ENCODE results near the gene APOBEC3B.
"Not testable (repeated sequence)": the region's sequence is repeated elsewhere in the genome, so short reads cannot be mapped to it uniquely, and the experiment has no call there.

The APOBEC3B gene

DNA sequence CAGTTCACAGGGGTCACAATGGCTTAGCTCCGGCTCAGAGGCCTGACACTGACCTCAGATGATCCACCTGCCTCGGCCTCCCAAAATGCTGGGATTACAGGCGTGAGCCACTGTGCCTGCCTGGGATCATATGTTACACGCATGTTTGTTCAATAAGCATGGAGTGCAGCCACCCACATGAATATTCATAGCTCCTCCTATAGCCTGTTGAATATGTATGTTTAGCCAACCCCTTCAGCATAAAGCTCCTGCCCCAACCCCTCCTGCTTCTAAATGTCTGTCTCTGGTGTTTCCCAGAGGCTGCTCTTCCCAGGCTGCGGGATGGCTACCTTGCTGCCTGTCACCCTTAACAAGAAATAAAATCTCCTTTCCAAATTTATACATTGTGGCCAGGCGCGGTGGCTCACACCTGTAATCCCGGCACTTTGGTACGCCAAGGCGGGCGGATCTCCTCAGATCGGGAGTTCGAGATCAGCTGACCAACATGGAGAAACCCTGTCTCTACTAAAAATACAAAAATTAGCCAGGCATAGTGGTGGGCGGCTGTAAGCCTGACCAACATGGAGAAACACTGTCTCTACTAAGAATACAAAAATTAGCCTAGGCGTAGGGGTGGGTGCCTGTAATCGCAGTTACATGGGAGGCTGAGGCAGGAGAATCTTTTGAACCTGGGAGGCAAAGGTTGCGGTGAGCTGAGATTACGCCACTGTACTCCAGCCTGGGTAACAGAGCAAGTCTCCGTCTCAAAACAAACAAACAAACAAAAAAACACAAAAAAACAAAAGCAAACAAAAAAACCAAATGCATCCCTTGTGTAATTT, 57.4 kb downstream of the APOBEC3B start:
- peak; percentile 50 for DNase-seq
- Histone ChIP-seq H3K36me3 (no peaks in the 10 kb centered on the region), H3K4me3 (ENCODE audit: low read depth, low read length) (no peak overlapping the region), H3K27ac (peak overlapping the region; percentile 30), H3K9me3 (ENCODE audit: severe bottlenecking) (no peaks in the 10 kb centered on the region), H3K27me3 (ENCODE audit: insufficient read depth, low read depth, severe bottlenecking) (no peaks in the 10 kb centered on the region)
- no peak for TF ChIP-seq CTCF (IDR thresholded peaks at IDR 0.05; ENCODE audit: low read depth, low read length)

DNA sequence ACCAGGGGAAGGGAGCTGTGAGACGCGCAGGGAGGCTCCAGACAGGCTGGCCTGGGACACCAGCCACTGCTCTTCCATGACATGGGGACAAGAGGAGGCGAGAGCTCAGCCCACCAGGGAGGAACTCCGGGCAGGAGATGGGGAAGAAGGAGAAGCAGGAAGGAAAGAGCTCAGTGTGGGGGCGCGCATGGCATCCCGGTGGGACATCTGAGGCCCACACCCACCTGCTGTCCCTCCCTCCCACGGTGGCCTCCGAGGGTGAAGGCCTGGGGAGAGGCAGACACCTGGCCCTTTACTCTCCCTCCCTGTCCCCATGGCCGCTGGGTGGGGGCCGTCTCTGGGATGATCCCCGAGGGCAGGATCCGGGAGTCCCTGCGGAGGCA, 58.0 kb downstream of the APOBEC3B start:
- peak overlapping the region; percentile 29 for H3K4me3 ChIP-seq (ENCODE audit: low read depth, low read length)
- H3K9me3 ChIP-seq (ENCODE audit: severe bottlenecking); DNase-seq; H3K36me3 ChIP-seq; H3K27me3 ChIP-seq (ENCODE audit: insufficient read depth, low read depth, severe bottlenecking): not testable (repeated sequence)
- peak overlapping the region; percentile 24; the same call in 1 of the 2 replicates for H3K27ac ChIP-seq

- Histone ChIP-seq H3K4me3 (ENCODE audit: low read depth, low read length) (peak within 1 kb of the TSS; percentile 29), H3K27ac (peak within 1 kb of the TSS; percentile 52)
- H3K36me3 ChIP-seq; H3K9me3 ChIP-seq (ENCODE audit: severe bottlenecking); H3K27me3 ChIP-seq (ENCODE audit: insufficient read depth, low read depth, severe bottlenecking): not testable (repeated sequence)
- peak; percentile 64 for DNase-seq
Measured at GRCh38 chr22:39040538-39041296, 58.6 kb downstream of the APOBEC3B start, which contains the start of gene APOBEC3F. Gene APOBEC3F, plus strand, starts transcription at chr22:39040864. Its CDS starts 97 bp downstream, at chr22:39040961.

DNA sequence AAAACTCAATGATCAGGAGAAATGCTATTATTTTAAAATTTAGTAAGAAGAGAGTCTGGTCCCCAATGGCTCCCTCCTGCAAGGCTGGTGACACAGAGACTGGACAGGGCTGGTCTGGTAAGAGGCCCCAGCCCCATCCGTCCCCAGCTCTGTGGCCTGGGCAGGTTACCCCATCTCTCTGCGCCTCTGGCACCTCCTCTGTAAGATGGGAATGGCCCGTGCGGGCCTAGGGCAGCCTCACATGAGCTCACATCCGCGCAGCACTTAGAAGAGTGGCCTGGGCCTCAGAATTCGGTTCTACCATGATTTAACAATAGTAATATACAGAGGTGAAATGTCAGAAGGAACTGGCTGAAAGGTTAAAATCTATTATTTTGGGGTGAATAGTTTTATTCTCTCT, 59.8 kb downstream of the APOBEC3B start:
- H3K27ac ChIP-seq = no peak overlapping the region
- H3K36me3 ChIP-seq = no peaks in the 10 kb centered on the region
- no peak for TF ChIP-seq CTCF (IDR thresholded peaks at IDR 0.05; ENCODE audit: low read depth, low read length)
- no peaks in the 10 kb centered on the region for H3K27me3 ChIP-seq (ENCODE audit: insufficient read depth, low read depth, severe bottlenecking)
- H3K4me3 ChIP-seq (ENCODE audit: low read depth, low read length) = no peak overlapping the region
- no peaks in the 10 kb centered on the region for H3K9me3 ChIP-seq (ENCODE audit: severe bottlenecking)
- DNase-seq = no peak
